ENCODE results near the gene CARD14.
"Not testable (repeated sequence)": the region's sequence is repeated elsewhere in the genome, so short reads cannot be mapped to it uniquely, and the experiment has no call there.

The CARD14 gene

GRCh38 chr17:80258296-80258695 is 88.5 kb downstream of the CARD14 start:
- peaks cover 44% of the 10 kb centered on the region for H3K4me1 ChIP-seq (ENCODE audit: insufficient read depth, low read length)
- H3K36me3 ChIP-seq (ENCODE audit: insufficient read depth, low read length); H3K9ac ChIP-seq (ENCODE audit: low read depth, low read length); H3K9me3 ChIP-seq (ENCODE audit: control insufficient read depth, insufficient read depth, low read length): not testable (repeated sequence)
